Osteocyte (in vitro differentiated cells): Measurements from ENCODE around the gene LONRF2. TPM values are rescaled to one million over a fixed set of nuclear protein-coding genes. Genes with fewer than 3 reads are reported as not detected.
"Not testable (repeated sequence)": the region's sequence is repeated elsewhere in the genome, so short reads cannot be mapped to it uniquely, and the experiment has no call there.

Experiments used
- DNase-seq: peaks from one replicate; pipeline ENCODE4 v3.0.0; 2021; ENCODE audit warnings: mixed read lengths; ENCODE audit not compliant: unreplicated experiment; ENCODE audit errors: extremely low spot score
- H3K27ac Mint-ChIP-seq: one replicate; pipeline ENCODE4 v1.8.0; 2021; ENCODE audit warnings: mild to moderate bottlenecking, mixed read lengths; ENCODE audit not compliant: unreplicated experiment
- H3K27me3 Mint-ChIP-seq: one replicate; pipeline ENCODE4 v1.8.0; 2021; ENCODE audit warnings: mixed read lengths; ENCODE audit not compliant: unreplicated experiment
- H3K36me3 Mint-ChIP-seq: one replicate; pipeline ENCODE4 v1.8.0; 2021; ENCODE audit warnings: mixed read lengths; ENCODE audit not compliant: unreplicated experiment
- H3K4me1 Mint-ChIP-seq: one replicate; pipeline ENCODE4 v1.8.0; 2021; ENCODE audit warnings: mixed read lengths; ENCODE audit not compliant: unreplicated experiment
- H3K4me3 Mint-ChIP-seq: one replicate; pipeline ENCODE4 v1.8.0; 2021; ENCODE audit warnings: mild to moderate bottlenecking, moderate library complexity, mixed read lengths; ENCODE audit not compliant: unreplicated experiment
- H3K9me3 Mint-ChIP-seq: one replicate; pipeline ENCODE4 v1.8.0; 2021; ENCODE audit warnings: mixed read lengths; ENCODE audit not compliant: unreplicated experiment
- CTCF ChIP-seq: fragments of 200-600 bp; sonication (generic); IDR thresholded peaks from 2 replicates; pipeline ENCODE4 v1.5.0; 2021; ENCODE audit warnings: antibody characterized with exemption, mild to moderate bottlenecking, moderate library complexity
- total RNA-seq: library from RNA; stranded (reverse); gene quantifications from 2 replicates; pipeline ENCODE4 v1.2.1, GENCODE V29; 2021

The LONRF2 gene
- total RNA-seq, 1 donor from 2014 or later: 0.32 TPM

- no peak for TF ChIP-seq CTCF
- no peak overlapping the region for H3K27ac Mint-ChIP-seq
- H3K9me3 Mint-ChIP-seq: peaks cover 9% of the 10 kb centered on the region
- H3K4me1 Mint-ChIP-seq: no peaks in the 10 kb centered on the region
- no peak for DNase-seq
- no peak overlapping the region for H3K4me3 Mint-ChIP-seq
- peaks cover 3% of the 10 kb centered on the region for H3K36me3 Mint-ChIP-seq
- H3K27me3 Mint-ChIP-seq: peaks cover 44% of the 10 kb centered on the region
Observed at GRCh38 chr2:100358554-100358953, 36.3 kb upstream of the LONRF2 start.

GRCh38 chr2:100352521-100352920 is 30.2 kb upstream of the LONRF2 start:
- H3K27me3 Mint-ChIP-seq: peaks cover 60% of the 10 kb centered on the region
- TF ChIP-seq CTCF: no peak
- no peak overlapping the region for H3K4me3 Mint-ChIP-seq
- H3K27ac Mint-ChIP-seq: no peak overlapping the region
- H3K9me3 Mint-ChIP-seq: no peaks in the 10 kb centered on the region
- H3K36me3 Mint-ChIP-seq: no peaks in the 10 kb centered on the region
- H3K4me1 Mint-ChIP-seq: no peaks in the 10 kb centered on the region
- no peak for DNase-seq

GRCh38 chr2:100350661-100351185 is 28.4 kb upstream of the LONRF2 start:
- H3K9me3 Mint-ChIP-seq: no peaks in the 10 kb centered on the region

GRCh38 chr2:100345144-100345543 is 22.8 kb upstream of the LONRF2 start:
- not testable (repeated sequence) for H3K4me3 Mint-ChIP-seq, H3K4me1 Mint-ChIP-seq, H3K27ac Mint-ChIP-seq, H3K36me3 Mint-ChIP-seq, DNase-seq, H3K9me3 Mint-ChIP-seq
- H3K27me3 Mint-ChIP-seq: peaks cover 80% of the 10 kb centered on the region

More at GRCh38 chr2:100350661-100351185, 28.4 kb upstream of the LONRF2 start:
- peaks cover 59% of the 10 kb centered on the region for H3K27me3 Mint-ChIP-seq
- DNase-seq: no peak
- no peaks in the 10 kb centered on the region for H3K36me3 Mint-ChIP-seq
- no peak overlapping the region for H3K27ac Mint-ChIP-seq
- TF ChIP-seq CTCF: no peak
- H3K4me1 Mint-ChIP-seq: no peaks in the 10 kb centered on the region
- no peak overlapping the region for H3K4me3 Mint-ChIP-seq

GRCh38 chr2:100344433-100344832 is 22.1 kb upstream of the LONRF2 start:
- Mint-ChIP-seq H3K4me1 (no peaks in the 10 kb centered on the region), H3K4me3 (no peak overlapping the region), H3K27me3 (peaks cover 83% of the 10 kb centered on the region), H3K9me3 (peaks cover 10% of the 10 kb centered on the region), H3K36me3 (no peaks in the 10 kb centered on the region), H3K27ac (no peak overlapping the region)
- TF ChIP-seq CTCF: no peak
- DNase-seq: no peak

- H3K36me3 Mint-ChIP-seq, DNase-seq, H3K9me3 Mint-ChIP-seq, H3K27ac Mint-ChIP-seq, H3K4me3 Mint-ChIP-seq, H3K4me1 Mint-ChIP-seq: not testable (repeated sequence)
- peaks cover 80% of the 10 kb centered on the region for H3K27me3 Mint-ChIP-seq
Observed at GRCh38 chr2:100342466-100342865, 20.2 kb upstream of the LONRF2 start.
